Endothelial cell (in vitro differentiated cells): ENCODE data around the gene TIGD1. TPM values are rescaled to one million over a fixed set of nuclear protein-coding genes. Genes with fewer than 3 reads are reported as not detected.

Experiments
- DNase-seq: peaks from one replicate; pipeline ENCODE4 v3.0.0; 2021; ENCODE audit warnings: low spot score
- H3K27ac Mint-ChIP-seq: one replicate; pipeline ENCODE4 v1.8.0; 2021; ENCODE audit warnings: mixed read lengths, inconsistent platforms; ENCODE audit not compliant: unreplicated experiment
- H3K27me3 Mint-ChIP-seq: one replicate; pipeline ENCODE4 v1.8.0; 2021; ENCODE audit warnings: mild to moderate bottlenecking, moderate library complexity, mixed read lengths, inconsistent platforms; ENCODE audit not compliant: unreplicated experiment
- H3K36me3 Mint-ChIP-seq: one replicate; pipeline ENCODE4 v1.8.0; 2021; ENCODE audit warnings: mild to moderate bottlenecking, low read depth, mixed read lengths, inconsistent platforms; ENCODE audit not compliant: unreplicated experiment
- H3K4me1 Mint-ChIP-seq: one replicate; pipeline ENCODE4 v1.8.0; 2021; ENCODE audit warnings: mild to moderate bottlenecking, mixed read lengths, inconsistent platforms; ENCODE audit not compliant: unreplicated experiment
- H3K4me3 Mint-ChIP-seq: one replicate; pipeline ENCODE4 v1.8.0; 2021; ENCODE audit warnings: mild to moderate bottlenecking, mixed read lengths, inconsistent platforms; ENCODE audit not compliant: unreplicated experiment
- H3K9me3 Mint-ChIP-seq: one replicate; pipeline ENCODE4 v1.8.0; 2021; ENCODE audit warnings: mixed read lengths, inconsistent platforms; ENCODE audit not compliant: unreplicated experiment
- CTCF ChIP-seq: fragments of 200-600 bp; sonication (generic); IDR thresholded peaks from one replicate; pipeline ENCODE4 v1.5.0; 2021; ENCODE audit warnings: antibody characterized with exemption; ENCODE audit not compliant: unreplicated experiment
- total RNA-seq: library from RNA; stranded (reverse); fragmentation: NEBNext Ultra II Directional; extraction: Animal tissue kit (Norgen Biotek cat#: 25700); gene quantifications from one replicate; pipeline ENCODE4 v1.2.1, GENCODE V29; 2021; ENCODE audit not compliant: unreplicated experiment

Gene TIGD1
- total RNA-seq, 1 donor from 2014 or later = 3.7 TPM

DNA sequence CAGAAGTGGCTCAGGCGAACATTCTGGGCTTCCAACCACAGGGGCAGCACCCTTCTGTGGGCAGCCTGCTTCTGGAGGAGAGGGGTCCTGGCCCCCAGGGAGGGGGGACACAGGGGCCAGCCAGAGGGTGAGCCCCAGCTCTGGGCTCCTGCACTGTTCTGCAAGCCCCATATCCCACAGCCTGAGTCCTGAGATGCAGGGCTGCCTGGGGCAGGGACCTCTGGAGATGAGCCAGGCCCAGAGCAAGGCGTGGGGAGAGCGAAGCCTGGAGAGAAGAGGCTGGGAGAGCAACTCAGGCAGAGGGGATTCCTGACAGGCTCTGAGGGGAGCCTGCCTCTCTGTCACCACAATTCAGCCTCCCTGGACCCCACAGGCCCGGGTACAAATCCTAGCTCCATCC, 43.6 kb downstream of the TIGD1 start:
- no peak overlapping the region for H3K4me3 Mint-ChIP-seq
- no peak for DNase-seq
- H3K9me3 Mint-ChIP-seq = no peaks in the 10 kb centered on the region
- no peaks in the 10 kb centered on the region for H3K36me3 Mint-ChIP-seq
- no peaks in the 10 kb centered on the region for H3K4me1 Mint-ChIP-seq
- no peak overlapping the region for H3K27ac Mint-ChIP-seq
- peaks cover 16% of the 10 kb centered on the region for H3K27me3 Mint-ChIP-seq
- no peak for TF ChIP-seq CTCF

DNA sequence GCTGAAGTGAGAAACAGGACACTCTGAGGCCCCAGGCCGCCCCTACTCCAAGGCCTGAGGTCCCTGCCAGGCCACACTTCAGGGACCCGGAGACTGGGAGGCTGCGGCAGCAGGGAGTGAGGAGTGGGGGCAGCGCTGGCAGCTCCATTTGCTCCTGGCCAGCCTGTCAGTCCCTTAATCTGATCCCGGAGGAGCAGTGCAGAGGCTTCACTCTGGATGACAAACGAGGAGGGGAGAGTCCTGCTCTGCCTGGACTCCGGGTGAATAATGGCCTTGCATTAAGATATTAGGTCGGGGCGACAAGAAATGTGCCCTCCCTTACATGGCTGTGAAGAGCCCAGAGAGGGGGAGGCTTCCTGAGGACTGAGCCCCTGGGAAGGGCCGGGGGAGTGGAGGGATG, 44.5 kb downstream of the TIGD1 start:
- H3K9me3 Mint-ChIP-seq = no peaks in the 10 kb centered on the region
- H3K36me3 Mint-ChIP-seq = no peaks in the 10 kb centered on the region
- no peak overlapping the region for H3K27ac Mint-ChIP-seq
- no peak for DNase-seq
- no peaks in the 10 kb centered on the region for H3K4me1 Mint-ChIP-seq
- TF ChIP-seq CTCF = no peak
- peaks cover 18% of the 10 kb centered on the region for H3K27me3 Mint-ChIP-seq
- H3K4me3 Mint-ChIP-seq = no peak overlapping the region

- Mint-ChIP-seq H3K27me3 (peaks cover 20% of the 10 kb centered on the region), H3K27ac (no peak overlapping the region), H3K4me1 (no peaks in the 10 kb centered on the region), H3K36me3 (no peaks in the 10 kb centered on the region), H3K9me3 (no peaks in the 10 kb centered on the region), H3K4me3 (no peak overlapping the region)
- TF ChIP-seq CTCF = no peak
- no peak for DNase-seq
Observed at GRCh38 chr2:232504438-232504837, 45.9 kb downstream of the TIGD1 start.

- peaks cover 17% of the 10 kb centered on the region for H3K27me3 Mint-ChIP-seq
- TF ChIP-seq CTCF = no peak
- H3K4me1 Mint-ChIP-seq = no peaks in the 10 kb centered on the region
- no peak overlapping the region for H3K27ac Mint-ChIP-seq
- H3K9me3 Mint-ChIP-seq = no peaks in the 10 kb centered on the region
- H3K4me3 Mint-ChIP-seq = peak overlapping the region; percentile 42
- no peaks in the 10 kb centered on the region for H3K36me3 Mint-ChIP-seq
- DNase-seq = no peak
Observed at GRCh38 chr2:232503809-232504323, 46.5 kb downstream of the TIGD1 start.

- Mint-ChIP-seq H3K36me3 (no peaks in the 10 kb centered on the region), H3K4me3 (peak overlapping the region; percentile 42), H3K27ac (no peak overlapping the region), H3K27me3 (peaks cover 17% of the 10 kb centered on the region), H3K4me1 (no peaks in the 10 kb centered on the region), H3K9me3 (no peaks in the 10 kb centered on the region)
- DNase-seq = no peak
- TF ChIP-seq CTCF = no peak
Observed at GRCh38 chr2:232502911-232503808, 47.2 kb downstream of the TIGD1 start.
